GM12878 (cell line): ENCODE results near the gene C6orf62. TPM values are rescaled to one million over a fixed set of nuclear protein-coding genes. Genes with fewer than 3 reads are reported as not detected.

ENCODE experiments used
- ATAC-seq: fragments of 200-7000 bp; cut with Tn5 transposase; 3 replicates; pipeline ENCODE4 v1.9.1; 2020; ENCODE audit warnings: mild to moderate bottlenecking, moderate library complexity
- BruUV-seq: library from RNA; stranded (reverse); fragments of 400-500 nt; replicated peaks from 2 replicates; lab custom pipeline; 2021; lab: Mats Ljungman, UMichigan
- CTCF ChIA-PET: fragments of 300-600 bp; sonication (Branson Sonifier 250); formaldehyde crosslinking; extraction: SDS; loops from one replicate; lab custom pipeline; 2021; ENCODE audit warnings: inconsistent platforms; lab: Yijun Ruan, JAX
- POLR2A ChIA-PET: fragments of 350-600 bp; formaldehyde crosslinking; extraction: SDS; loops from one replicate; lab custom pipeline; 2021; ENCODE audit warnings: inconsistent platforms; lab: Charles Lee
- RAD21 ChIA-PET: fragments of 300-600 bp; sonication (Branson Sonifier 250); formaldehyde crosslinking; loops from one replicate; lab custom pipeline; 2023; ENCODE audit warnings: antibody characterized with exemption; ENCODE audit not compliant: unreplicated experiment; lab: Charles Lee
- SMC1A ChIA-PET: fragments of 300-600 bp; sonication (Branson Sonifier 250); formaldehyde crosslinking; loops from one replicate; lab custom pipeline; 2023; ENCODE audit not compliant: unreplicated experiment, uncharacterized antibody; lab: Charles Lee
- DNase-seq: peaks from one replicate; pipeline ENCODE4 v3.0.0-alpha.2; 2011; ENCODE audit warnings: low read depth, low spot score
- FAIRE-seq: peaks from 3 replicates; lab custom pipeline; 2011; peaks lifted over from hg19 to GRCh38; lab: Jason Lieb, UNC
- H2AFZ ChIP-seq: 2 replicates; pipeline ENCODE4 v1.6.0; 2011; ENCODE audit warnings: low read depth, low read length, control low read depth; ENCODE audit not compliant: control insufficient read depth
- H3K27ac ChIP-seq: 2 replicates; pipeline ENCODE4 v1.5.1; 2011; ENCODE audit warnings: control low read depth; ENCODE audit not compliant: control insufficient read depth, insufficient read depth
- H3K27me3 ChIP-seq, 2 experiments: replicated peaks in 1 of 2; 2 replicates each; pipeline versions ENCODE4 v1.6.0 to v1.6.1; 2011; ENCODE audit warnings: low read length in 1 of 2; ENCODE audit not compliant: control insufficient read depth in 2 of 2, insufficient read depth in 2 of 2
- H3K36me3 ChIP-seq, 2 experiments: 2 replicates each; pipeline ENCODE4 v1.5.1; 2011; ENCODE audit warnings: low read length in 1 of 2; ENCODE audit not compliant: control insufficient read depth in 2 of 2, insufficient read depth in 2 of 2
- H3K4me1 ChIP-seq: 2 replicates; pipeline ENCODE4 v1.6.1; 2011; ENCODE audit warnings: mild to moderate bottlenecking, low read length, moderate library complexity, mixed read lengths; ENCODE audit not compliant: control insufficient read depth, insufficient read depth
- H3K4me2 ChIP-seq: 2 replicates; pipeline ENCODE4 v1.6.0; 2011; ENCODE audit warnings: control low read depth; ENCODE audit not compliant: control insufficient read depth, insufficient read depth
- H3K4me3 ChIP-seq: fragments of 200-600 bp; sonication (generic); 2 replicates; pipeline ENCODE4 v1.5.1; 2016
- H3K79me2 ChIP-seq: 2 replicates; pipeline ENCODE4 v1.6.0; 2011; ENCODE audit warnings: low read length; ENCODE audit not compliant: control insufficient read depth, insufficient read depth
- H3K9ac ChIP-seq: 2 replicates; pipeline ENCODE4 v1.8.0; 2011; ENCODE audit warnings: low read length, control low read depth, mixed read lengths; ENCODE audit not compliant: control insufficient read depth, insufficient read depth
- H3K9me3 ChIP-seq: replicated peaks from 3 replicates; pipeline ENCODE4 v1.5.1; 2011; ENCODE audit warnings: mild to moderate bottlenecking, low read length; ENCODE audit not compliant: control insufficient read depth, insufficient read depth
- H4K20me1 ChIP-seq: 2 replicates; pipeline ENCODE4 v1.6.0; 2011; ENCODE audit not compliant: control insufficient read depth, insufficient read depth
- CBX3 ChIP-seq: fragments of 200-600 bp; sonication (generic); IDR thresholded peaks from 2 replicates; pipeline ENCODE4 v1.6.1; 2016; ENCODE audit warnings: low read depth, borderline replicate concordance
- CBX5 ChIP-seq: sonication (generic); IDR thresholded peaks from 2 replicates; pipeline ENCODE4 v1.6.1; 2016; ENCODE audit warnings: low read depth, moderate library complexity, mild to moderate bottlenecking, inconsistent platforms
- ESRRA ChIP-seq: IDR thresholded peaks from 2 replicates; pipeline ENCODE4 v1.6.1; 2012; ENCODE audit warnings: mild to moderate bottlenecking, low read length, improper control_type of control experiment
- MAX ChIP-seq: IDR thresholded peaks from 2 replicates; pipeline ENCODE4 v1.6.1; 2012; ENCODE audit warnings: low read depth, low read length, improper control_type of control experiment
- NFYB ChIP-seq: IDR thresholded peaks from 2 replicates; pipeline ENCODE4 v1.6.1; 2011; ENCODE audit warnings: low read depth, mild to moderate bottlenecking, low read length, improper control_type of control experiment, moderate library complexity; ENCODE audit not compliant: insufficient read depth
- NRF1 ChIP-seq: conservative IDR thresholded peaks from 2 replicates; pipeline ENCODE4 v1.6.1; 2011; ENCODE audit warnings: mild to moderate bottlenecking, low read depth, low read length, improper control_type of control experiment
- RB1 ChIP-seq: fragments of 450-650 bp; formaldehyde crosslinking; IDR thresholded peaks from 2 replicates; pipeline ENCODE4 v1.6.1; 2017; ENCODE audit warnings: mild to moderate bottlenecking, borderline replicate concordance
- RBBP5 ChIP-seq: fragments of 200-600 bp; sonication (generic); conservative IDR thresholded peaks from 2 replicates; pipeline ENCODE4 v1.6.1; 2016
- RUNX3 ChIP-seq: IDR thresholded peaks from 2 replicates; pipeline ENCODE4 v1.6.1; 2012; ENCODE audit warnings: low read length, inconsistent platforms
- SMC3 ChIP-seq: IDR thresholded peaks from 2 replicates; pipeline ENCODE4 v1.6.1; 2011; ENCODE audit warnings: low read length, improper control_type of control experiment, borderline replicate concordance
- WGBS: methylation state at CpG from one replicate; pipeline ENCODE4 v1.1.6; 2016; ENCODE audit warnings: low lambda C conversion rate; ENCODE audit not compliant: insufficient replicate concordance, insufficient coverage; ENCODE audit errors: missing lambda C conversion rate; 5-methylcytosine and 5-hydroxymethylcytosine counted together
- in situ Hi-C: fragments of 300-500 bp; cut with MboI; formaldehyde crosslinking; loops from 9 replicates; pipeline ENCODE4 v1.14.3; 2018; ENCODE audit warnings: mixed read lengths
- intact Hi-C: fragments of 100-400 bp; cut with micrococcal nuclease; formaldehyde crosslinking; loops from one replicate; pipeline ENCODE4 v1.14.2; 2022; ENCODE audit not compliant: unreplicated experiment
- polyA plus RNA-seq, 11 experiments: library from polyadenylated mRNA; depleted of rRNA in 4 of 11; unstranded in 6 of 11; stranded (reverse) in 5 of 11; fragments of >200 nt; fragmentation: Nextera tagmentation in 4 of 11; fragmentation: Illumina TruSeq in 1 of 11; extraction: Ambion mirVana in 4 of 11; extraction: Trizol in 1 of 11; gene quantifications; 1 replicate in 1 of 11; 2 replicates in 10 of 11; pipeline versions ENCODE4 v1.2.1 to v1.2.3, GENCODE V29; 2011 to 2016; ENCODE audit warnings: inconsistent platforms in 2 of 11, missing spikeins in 2 of 11, low read depth in 1 of 11
- total RNA-seq, 4 experiments: library from RNA; depleted of rRNA in 3 of 4; stranded (reverse); fragments of >200 nt in 3 of 4; fragmentation: Illumina TruSeq in 1 of 4; extraction: Trizol in 1 of 4; gene quantifications; 2 replicates each; pipeline versions ENCODE4 v1.2.1 to v1.2.3, GENCODE V29; 2013 to 2021
- TF ChIP-seq, protein P1 (sequence below): IDR thresholded peaks from 2 replicates; pipeline ENCODE4 v1.6.1; 2011; ENCODE audit warnings: low read depth, mild to moderate bottlenecking, low read length, moderate library complexity, borderline replicate concordance; ENCODE audit errors: extremely low read depth
- TF ChIP-seq, protein P2 (sequence below): IDR thresholded peaks from 2 replicates; pipeline ENCODE4 v1.6.1; 2011; ENCODE audit warnings: borderline replicate concordance, low read depth, mild to moderate bottlenecking, moderate library complexity, low read length; ENCODE audit not compliant: insufficient read depth, poor library complexity, severe bottlenecking

Gene C6orf62
- total and polyA plus RNA-seq, 10 of the 15 experiments (the other 5 are each of a cell fraction or from before 2014, with no cell fraction given), result 55.6 to 565 (median 126) TPM

- ChIA-PET SMC1A (interaction anchor here (0.7 to 1.7 kb wide), 4 partner anchors 8 to 132 kb away, joined by 3 to 5 read pairs (median 4); no protein-coding TSS in a partner anchor), POLR2A (no interaction called here), CTCF (no interaction called here), RAD21 (no interaction called here)
- no peak for ATAC-seq
- Histone ChIP-seq H3K27ac (no peak overlapping the region), H3K27me3 (no peaks in the 10 kb centered on the region), H4K20me1 (no peaks in the 10 kb centered on the region), H3K4me3 (no peak overlapping the region), H3K4me2 (no peak overlapping the region), H3K9ac (no peak overlapping the region), H3K79me2 (no peaks in the 10 kb centered on the region), H2AFZ (no peak overlapping the region), H3K36me3 (no peaks in the 10 kb centered on the region), H3K4me1 (no peaks in the 10 kb centered on the region), H3K9me3 (peaks cover 10% of the 10 kb centered on the region; the same call in 2 of the 3 replicates)
- intact Hi-C loops (no loop called here), in situ Hi-C loops (no loop called here)
- BruUV-seq, result no TSS peak
- TF ChIP-seq CBX3, result no peak
- no peak for TF ChIP-seq RUNX3
- no peak for TF ChIP-seq SMC3
- no peak for TF ChIP-seq RBBP5
- TF ChIP-seq, protein P1, sequence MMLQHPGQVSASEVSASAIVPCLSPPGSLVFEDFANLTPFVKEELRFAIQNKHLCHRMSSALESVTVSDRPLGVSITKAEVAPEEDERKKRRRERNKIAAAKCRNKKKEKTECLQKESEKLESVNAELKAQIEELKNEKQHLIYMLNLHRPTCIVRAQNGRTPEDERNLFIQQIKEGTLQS, result no peak
- no peak for TF ChIP-seq NFYB
- no peak for TF ChIP-seq RB1
- no peak for TF ChIP-seq CBX5
- no peak for TF ChIP-seq NRF1
- no peak for TF ChIP-seq MAX
- TF ChIP-seq, protein P2, sequence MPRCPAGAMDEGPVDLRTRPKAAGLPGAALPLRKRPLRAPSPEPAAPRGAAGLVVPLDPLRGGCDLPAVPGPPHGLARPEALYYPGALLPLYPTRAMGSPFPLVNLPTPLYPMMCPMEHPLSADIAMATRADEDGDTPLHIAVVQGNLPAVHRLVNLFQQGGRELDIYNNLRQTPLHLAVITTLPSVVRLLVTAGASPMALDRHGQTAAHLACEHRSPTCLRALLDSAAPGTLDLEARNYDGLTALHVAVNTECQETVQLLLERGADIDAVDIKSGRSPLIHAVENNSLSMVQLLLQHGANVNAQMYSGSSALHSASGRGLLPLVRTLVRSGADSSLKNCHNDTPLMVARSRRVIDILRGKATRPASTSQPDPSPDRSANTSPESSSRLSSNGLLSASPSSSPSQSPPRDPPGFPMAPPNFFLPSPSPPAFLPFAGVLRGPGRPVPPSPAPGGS, result no peak
- no peak for TF ChIP-seq ESRRA
- 95% methylated on average over 1 of the region's 1 CpG for WGBS
- no peak for FAIRE-seq
- no peak for DNase-seq
These were observed 15.2 kb upstream of the C6orf62 start for GRCh38 chr6:24734166-24734565.
